CD4-positive, alpha-beta memory T cell (primary cell): ENCODE results near the gene ATAD3A. TPM values are rescaled to one million over a fixed set of nuclear protein-coding genes. Genes with fewer than 3 reads are reported as not detected.
A peak's percentile ranks its signal among the peaks of the same experiment; 100 is the strongest.

ENCODE experiments used
- CTCF ChIA-PET: fragments of 350-600 bp; sonication (Branson Sonifier 250); formaldehyde crosslinking; loops from one replicate; lab custom pipeline; 2021; ENCODE audit warnings: inconsistent platforms; ENCODE audit not compliant: partially characterized antibody; lab: Charles Lee
- POLR2A ChIA-PET: fragments of 350-600 bp; sonication (Branson Sonifier 250); formaldehyde crosslinking; loops from one replicate; lab custom pipeline; 2021; ENCODE audit not compliant: partially characterized antibody; lab: Charles Lee
- DNase-seq, 5 donors: peaks; one replicate each; pipeline versions ENCODE4 v3.0.0 to v3.0.0-alpha.2; 2020 to 2022; ENCODE audit warnings: mixed read lengths in 1 of 5
- H3K27ac ChIP-seq: one replicate; pipeline ENCODE4 v1.7.0; 2013; ENCODE audit warnings: low read depth, low read length
- H3K27me3 ChIP-seq: 2 replicates; pipeline ENCODE4 v1.7.0; 2013; ENCODE audit warnings: mild to moderate bottlenecking, low read length, moderate library complexity; ENCODE audit not compliant: insufficient read depth
- H3K36me3 ChIP-seq: 2 replicates; pipeline ENCODE4 v1.7.0; 2013; ENCODE audit warnings: mild to moderate bottlenecking, low read length, moderate library complexity; ENCODE audit not compliant: insufficient read depth
- H3K4me1 ChIP-seq: 2 replicates; pipeline ENCODE4 v1.7.0; 2013; ENCODE audit warnings: mild to moderate bottlenecking, low read length, moderate library complexity; ENCODE audit not compliant: insufficient read depth
- H3K4me3 ChIP-seq, 2 donors: one replicate each; pipeline ENCODE4 v1.7.0; 2013; ENCODE audit warnings: low read length in 2 of 2, mild to moderate bottlenecking in 1 of 2
- H3K9me3 ChIP-seq, 2 donors: one replicate each; pipeline ENCODE4 v1.7.0; 2013; ENCODE audit warnings: low read length in 2 of 2, control low read depth in 1 of 2; ENCODE audit not compliant: control insufficient read depth in 1 of 2
- H3K27ac Mint-ChIP-seq, 7 donors: one replicate each; pipeline ENCODE4 v1.8.0; 2020 to 2021; ENCODE audit warnings: mixed read lengths in 7 of 7, mild to moderate bottlenecking in 6 of 7, inconsistent platforms in 3 of 7, moderate library complexity in 3 of 7
- H3K27me3 Mint-ChIP-seq, 2 donors: one replicate each; pipeline ENCODE4 v1.8.0; 2020 to 2021; ENCODE audit warnings: mixed read lengths in 2 of 2
- H3K36me3 Mint-ChIP-seq, 2 donors: one replicate each; pipeline ENCODE4 v1.8.0; 2020 to 2021; ENCODE audit warnings: mixed read lengths in 2 of 2, inconsistent platforms in 1 of 2, mild to moderate bottlenecking in 1 of 2
- H3K4me1 Mint-ChIP-seq, 4 donors: one replicate each; pipeline ENCODE4 v1.8.0; 2020 to 2021; ENCODE audit warnings: mixed read lengths in 4 of 4, mild to moderate bottlenecking in 1 of 4
- H3K4me3 Mint-ChIP-seq, 8 donors: one replicate each; pipeline ENCODE4 v1.8.0; 2020 to 2021; ENCODE audit warnings: mixed read lengths in 8 of 8, mild to moderate bottlenecking in 7 of 8, moderate library complexity in 6 of 8, inconsistent platforms in 3 of 8
- H3K9me3 Mint-ChIP-seq, 8 donors: one replicate each; pipeline ENCODE4 v1.8.0; 2020 to 2021; ENCODE audit warnings: mixed read lengths in 8 of 8, mild to moderate bottlenecking in 5 of 8, inconsistent platforms in 3 of 8, moderate library complexity in 1 of 8
- intact Hi-C: fragments of 100-400 bp; cut with micrococcal nuclease; formaldehyde crosslinking; loops from one replicate; pipeline ENCODE4 v1.15.1; 2023
- polyA plus RNA-seq, 2 donors: library from polyadenylated mRNA; unstranded; fragments of 300-500 nt; fragmentation: Illumina TruSeq; gene quantifications; one replicate each; pipeline ENCODE4 v1.2.3, GENCODE V29; 2021
- total RNA-seq, 2 experiments: library from RNA; stranded (reverse); gene quantifications; one replicate each; pipeline ENCODE4 v1.2.3, GENCODE V29; 2021

The ATAD3A gene
- total and polyA plus RNA-seq, 4 experiments from 2014 or later: 9.5 to 24.7 (median 17.6) TPM

- H3K27ac ChIP-seq: no peak overlapping the region
- H3K9me3 Mint-ChIP-seq: peaks cover 0 to 7% (median 0%) of the 10 kb centered on the region in 8 donors
- H3K4me1 Mint-ChIP-seq: peaks cover 4 to 20% (median 12%) of the 10 kb centered on the region in 4 donors
- H3K27me3 Mint-ChIP-seq: peaks cover 3 to 11% of the 10 kb centered on the region in 2 donors
- CTCF ChIA-PET: no interaction called here
- POLR2A ChIA-PET: interaction anchor here (0.9 to 8.3 kb wide), 3 partner anchors 36 to 171 kb away, joined by 3 to 61 read pairs (median 4); partner anchors contain the start of genes MIB2 and MRPL20
- H3K9me3 ChIP-seq: no peaks in the 10 kb centered on the region
- DNase-seq: no peak
- no peaks in the 10 kb centered on the region for H3K27me3 ChIP-seq
- H3K27ac Mint-ChIP-seq: peak overlapping the region in 2 of 7 donors; percentile 23 to 38
- peaks cover 0 to 11% of the 10 kb centered on the region in 2 donors for H3K36me3 Mint-ChIP-seq
- intact Hi-C loops: loop anchor here (10.0 kb wide), 1 partner anchor 76 kb away; the partner anchor contains the start of gene CDK11B
- H3K36me3 ChIP-seq: no peaks in the 10 kb centered on the region
- no peak overlapping the region for H3K4me3 Mint-ChIP-seq
- H3K4me3 ChIP-seq: no peak overlapping the region
- H3K4me1 ChIP-seq: peaks cover 16% of the 10 kb centered on the region
These were observed 66.5 kb downstream of the ATAD3A start for GRCh38 chr1:1578371-1578940.

GRCh38 chr1:1582585-1583346 is 70.8 kb downstream of the ATAD3A start:
- CTCF ChIA-PET: no interaction called here
- Mint-ChIP-seq H3K4me3 (no peak overlapping the region), H3K4me1 (no peaks in the 10 kb centered on the region), H3K36me3 (no peaks in the 10 kb centered on the region), H3K27ac (peak overlapping the region in 1 of 7 donors; percentile 30), H3K27me3 (peaks cover 8 to 15% of the 10 kb centered on the region in 2 donors), H3K9me3 (no peaks in the 10 kb centered on the region)
- Histone ChIP-seq H3K36me3 (no peaks in the 10 kb centered on the region), H3K4me3 (no peak overlapping the region), H3K27me3 (no peaks in the 10 kb centered on the region), H3K9me3 (no peaks in the 10 kb centered on the region), H3K4me1 (no peaks in the 10 kb centered on the region), H3K27ac (no peak overlapping the region)
- intact Hi-C loops: no loop called here
- POLR2A ChIA-PET: interaction anchor here (1.0 kb wide), 1 partner anchor 11 kb away, joined by 3 read pairs; no protein-coding TSS in a partner anchor
- DNase-seq: no peak

- no peaks in the 10 kb centered on the region for H3K36me3 Mint-ChIP-seq
- Histone ChIP-seq H3K4me1 (no peaks in the 10 kb centered on the region), H3K9me3 (no peaks in the 10 kb centered on the region), H3K27me3 (no peaks in the 10 kb centered on the region), H3K27ac (no peak overlapping the region), H3K36me3 (no peaks in the 10 kb centered on the region), H3K4me3 (no peak overlapping the region)
- no peak overlapping the region for H3K4me3 Mint-ChIP-seq
- H3K4me1 Mint-ChIP-seq: no peaks in the 10 kb centered on the region
- H3K27ac Mint-ChIP-seq: peak overlapping the region in 1 of 7 donors; percentile 30
- H3K27me3 Mint-ChIP-seq: peaks cover 8 to 16% of the 10 kb centered on the region in 2 donors
- ChIA-PET POLR2A (interaction anchor here (1.0 kb wide), 1 partner anchor 11 kb away, joined by 3 read pairs; no protein-coding TSS in a partner anchor), CTCF (no interaction called here)
- DNase-seq: no peak
- H3K9me3 Mint-ChIP-seq: no peaks in the 10 kb centered on the region
- intact Hi-C loops: no loop called here
These were observed 71.5 kb downstream of the ATAD3A start for GRCh38 chr1:1583347-1584010.

Other genes with a start within 250 kb of the ATAD3A start
- gene UBE2J2, start 238.3 kb upstream of the ATAD3A start, total RNA-seq: 10 to 100 TPM; 82.8 to 92.9 TPM
- 10 to 100 TPM; 79.4 to 96.7 TPM for gene UBE2J2, start 238.3 kb upstream of the ATAD3A start, polyA plus RNA-seq
- gene SCNN1D, start 231.7 kb upstream of the ATAD3A start, total RNA-seq: 10 to 100 TPM in 1 of 2 experiments, 1 to 10 TPM in 1; 9.6 to 11.5 TPM
- under 1 TPM in 1 of 2 donors, not detected in 1; 0.25 TPM for gene SCNN1D, start 231.7 kb upstream of the ATAD3A start, polyA plus RNA-seq
- gene ACAP3, start 204.2 kb upstream of the ATAD3A start, total RNA-seq: 10 to 100 TPM; 59.7 to 65.6 TPM
- gene ACAP3, start 204.2 kb upstream of the ATAD3A start, polyA plus RNA-seq: 1 to 10 TPM; 5.4 to 6.9 TPM
- 10 to 100 TPM; 24.1 to 27.9 TPM for gene PUSL1, start 203.6 kb upstream of the ATAD3A start, total RNA-seq
- gene PUSL1, start 203.6 kb upstream of the ATAD3A start, polyA plus RNA-seq: 10 to 100 TPM; 15.4 to 16.7 TPM
- 100 to 1,000 TPM; 163 to 173 TPM for gene INTS11, start 187.5 kb upstream of the ATAD3A start, total RNA-seq
- gene INTS11, start 187.5 kb upstream of the ATAD3A start, polyA plus RNA-seq: 10 to 100 TPM; 68.3 to 71.3 TPM
- 10 to 100 TPM; 25.0 to 28.3 TPM for gene CPTP, start 187.4 kb upstream of the ATAD3A start, total RNA-seq
- 10 to 100 TPM; 15.4 to 26.8 TPM for gene CPTP, start 187.4 kb upstream of the ATAD3A start, polyA plus RNA-seq
- 1 to 10 TPM; 1.5 TPM for gene TAS1R3, start 180.9 kb upstream of the ATAD3A start, total RNA-seq
- under 1 TPM in 1 of 2 donors, not detected in 1; 0.47 TPM for gene TAS1R3, start 180.9 kb upstream of the ATAD3A start, polyA plus RNA-seq
- gene DVL1, start 162.7 kb upstream of the ATAD3A start, total RNA-seq: 10 to 100 TPM; 43.7 to 44.6 TPM
- 1 to 10 TPM in 1 of 2 donors, under 1 TPM in 1; 0.19 to 1.9 TPM for gene DVL1, start 162.7 kb upstream of the ATAD3A start, polyA plus RNA-seq
- gene MXRA8, start 153.6 kb upstream of the ATAD3A start, total RNA-seq: under 1 TPM in 1 of 2 experiments, not detected in 1; 0.35 TPM
- under 1 TPM in 1 of 2 donors, not detected in 1; 0.57 TPM for gene MXRA8, start 153.6 kb upstream of the ATAD3A start, polyA plus RNA-seq
- 10 to 100 TPM; 60.4 to 72.7 TPM for gene AURKAIP1, start 137.0 kb upstream of the ATAD3A start, total RNA-seq
- gene AURKAIP1, start 137.0 kb upstream of the ATAD3A start, polyA plus RNA-seq: 100 to 1,000 TPM; 159 to 179 TPM
- 100 to 1,000 TPM; 388 to 394 TPM for gene CCNL2, start 112.8 kb upstream of the ATAD3A start, total RNA-seq
- gene CCNL2, start 112.8 kb upstream of the ATAD3A start, polyA plus RNA-seq: 10 to 100 TPM; 18.3 to 36.6 TPM
- 100 to 1,000 TPM; 119 to 123 TPM for gene MRPL20, start 104.9 kb upstream of the ATAD3A start, total RNA-seq
- gene MRPL20, start 104.9 kb upstream of the ATAD3A start, polyA plus RNA-seq: 100 to 1,000 TPM; 171 to 202 TPM
- not detected for gene ANKRD65, start 90.9 kb upstream of the ATAD3A start, total RNA-seq
- not detected for gene ANKRD65, start 90.9 kb upstream of the ATAD3A start, polyA plus RNA-seq
- not detected for gene VWA1, start 76.5 kb upstream of the ATAD3A start, total RNA-seq
- not detected for gene VWA1, start 76.5 kb upstream of the ATAD3A start, polyA plus RNA-seq
- gene ATAD3C, start 62.5 kb upstream of the ATAD3A start, total RNA-seq: 1 to 10 TPM; 1.5 to 1.6 TPM
- 1 to 10 TPM; 1.8 to 2.1 TPM for gene ATAD3C, start 62.5 kb upstream of the ATAD3A start, polyA plus RNA-seq
- gene ATAD3B, start 40.4 kb upstream of the ATAD3A start, total RNA-seq: 10 to 100 TPM; 51.1 to 53.8 TPM
- gene ATAD3B, start 40.4 kb upstream of the ATAD3A start, polyA plus RNA-seq: 1 to 10 TPM; 2.9 to 8.1 TPM
- 1 to 10 TPM; 1.8 to 2.8 TPM for gene TMEM240, start 28.5 kb downstream of the ATAD3A start, total RNA-seq
- not detected for gene TMEM240, start 28.5 kb downstream of the ATAD3A start, polyA plus RNA-seq
- 100 to 1,000 TPM; 128 to 132 TPM for gene SSU72, start 62.7 kb downstream of the ATAD3A start, total RNA-seq
- gene SSU72, start 62.7 kb downstream of the ATAD3A start, polyA plus RNA-seq: 100 to 1,000 TPM; 202 to 209 TPM
- 1 to 10 TPM; 2.7 to 2.9 TPM for gene FNDC10, start 88.0 kb downstream of the ATAD3A start, total RNA-seq
- gene FNDC10, start 88.0 kb downstream of the ATAD3A start, polyA plus RNA-seq: 1 to 10 TPM in 1 of 2 donors, under 1 TPM in 1; 0.72 to 1.3 TPM
- 100 to 1,000 TPM; 112 to 114 TPM for gene MIB2, start 103.3 kb downstream of the ATAD3A start, total RNA-seq
- 10 to 100 TPM; 12.7 to 34.6 TPM for gene MIB2, start 103.3 kb downstream of the ATAD3A start, polyA plus RNA-seq
- 1 to 10 TPM; 3.5 to 3.7 TPM for gene MMP23B, start 120.0 kb downstream of the ATAD3A start, total RNA-seq
- under 1 TPM in 1 of 2 donors, not detected in 1; 0.53 TPM for gene MMP23B, start 120.0 kb downstream of the ATAD3A start, polyA plus RNA-seq
- gene CDK11B, start 146.8 kb downstream of the ATAD3A start, total RNA-seq: 10 to 100 TPM; 44.2 to 44.7 TPM
- gene CDK11B, start 146.8 kb downstream of the ATAD3A start, polyA plus RNA-seq: 10 to 100 TPM in 1 of 2 donors, 1 to 10 TPM in 1; 2.5 to 24.5 TPM
- gene SLC35E2B, start 180.6 kb downstream of the ATAD3A start, total RNA-seq: 100 to 1,000 TPM; 123 to 130 TPM
- gene SLC35E2B, start 180.6 kb downstream of the ATAD3A start, polyA plus RNA-seq: 10 to 100 TPM; 29.4 to 48.7 TPM
- 100 to 1,000 TPM; 148 to 162 TPM for gene CDK11A, start 212.2 kb downstream of the ATAD3A start, total RNA-seq
- 10 to 100 TPM in 1 of 2 donors, 1 to 10 TPM in 1; 7.2 to 24.0 TPM for gene CDK11A, start 212.2 kb downstream of the ATAD3A start, polyA plus RNA-seq